ENCODE results near the gene CCDC87.

DNA sequence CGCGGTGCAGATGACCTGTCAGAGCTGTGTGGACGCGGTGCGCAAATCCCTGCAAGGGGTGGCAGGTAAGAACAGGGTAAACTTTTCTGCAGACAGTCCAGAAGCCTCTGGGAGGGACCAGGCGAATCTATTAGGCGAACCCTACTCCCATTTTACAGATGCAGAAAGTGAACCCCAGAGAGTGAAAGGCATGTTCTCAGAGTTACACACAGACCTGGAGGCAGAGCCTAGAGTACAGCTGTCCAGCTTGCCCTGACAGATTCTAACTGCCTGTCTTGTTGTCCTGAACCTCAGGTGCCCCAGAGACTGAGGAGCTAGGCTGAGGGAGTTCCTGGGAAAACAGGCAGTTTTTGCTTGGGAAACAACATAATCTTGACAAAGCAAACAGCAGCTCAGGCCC is 787 bp upstream of the CCDC87 start:
- TF ChIP-seq, protein P1, sequence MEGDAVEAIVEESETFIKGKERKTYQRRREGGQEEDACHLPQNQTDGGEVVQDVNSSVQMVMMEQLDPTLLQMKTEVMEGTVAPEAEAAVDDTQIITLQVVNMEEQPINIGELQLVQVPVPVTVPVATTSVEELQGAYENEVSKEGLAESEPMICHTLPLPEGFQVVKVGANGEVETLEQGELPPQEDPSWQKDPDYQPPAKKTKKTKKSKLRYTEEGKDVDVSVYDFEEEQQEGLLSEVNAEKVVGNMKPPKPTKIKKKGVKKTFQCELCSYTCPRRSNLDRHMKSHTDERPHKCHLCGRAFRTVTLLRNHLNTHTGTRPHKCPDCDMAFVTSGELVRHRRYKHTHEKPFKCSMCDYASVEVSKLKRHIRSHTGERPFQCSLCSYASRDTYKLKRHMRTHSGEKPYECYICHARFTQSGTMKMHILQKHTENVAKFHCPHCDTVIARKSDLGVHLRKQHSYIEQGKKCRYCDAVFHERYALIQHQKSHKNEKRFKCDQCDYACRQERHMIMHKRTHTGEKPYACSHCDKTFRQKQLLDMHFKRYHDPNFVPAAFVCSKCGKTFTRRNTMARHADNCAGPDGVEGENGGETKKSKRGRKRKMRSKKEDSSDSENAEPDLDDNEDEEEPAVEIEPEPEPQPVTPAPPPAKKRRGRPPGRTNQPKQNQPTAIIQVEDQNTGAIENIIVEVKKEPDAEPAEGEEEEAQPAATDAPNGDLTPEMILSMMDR (IDR thresholded peaks at IDR 0.05) = no peak
- TF ChIP-seq EP300 (IDR thresholded peaks at IDR 0.05) (no peak), POLR2A (IDR thresholded peaks at IDR 0.05) (no peak)

Data from ovary (tissue), 3 donors.